ACHN (cell line): ENCODE data around the gene SLC22A14.

Experiments used
- DNase-seq: peaks from one replicate; pipeline ENCODE4 v3.0.0-alpha.2; 2015
- in situ Hi-C: cut with HindIII; loops from 2 replicates; pipeline ENCODE4 v1.10.0; 2017; ENCODE audit warnings: low sequenced_read_pairs, low pct_ligation_motif_present, low pct_unique_long_range_greater_than_20kb

Gene SLC22A14

GRCh38 chr3:38331257-38332022 lies 49.3 kb downstream of the SLC22A14 start:
- in situ Hi-C loops, result no loop called here
- no peak for DNase-seq

- in situ Hi-C loops, result no loop called here
- DNase-seq, result no peak
Observed at GRCh38 chr3:38332201-38332600, 50.1 kb downstream of the SLC22A14 start.

- no peak for DNase-seq
- in situ Hi-C loops, result no loop called here
Observed at GRCh38 chr3:38334142-38335055, 52.3 kb downstream of the SLC22A14 start.

GRCh38 chr3:38335263-38335662 lies 53.2 kb downstream of the SLC22A14 start:
- in situ Hi-C loops, result no loop called here
- no peak for DNase-seq

- in situ Hi-C loops, result no loop called here
- no peak for DNase-seq
Observed at GRCh38 chr3:38337703-38338102, 55.6 kb downstream of the SLC22A14 start.

- in situ Hi-C loops, result no loop called here
- no peak for DNase-seq
Observed at GRCh38 chr3:38343797-38344594, 61.9 kb downstream of the SLC22A14 start.

GRCh38 chr3:38345879-38346586 lies 63.9 kb downstream of the SLC22A14 start:
- DNase-seq, result no peak
- in situ Hi-C loops, result no loop called here

GRCh38 chr3:38346587-38347410 lies 64.7 kb downstream of the SLC22A14 start, which contains the start of gene XYLB:
TSS of gene XYLB (plus strand) at chr3:38346785. CDS start at chr3:38346869, 84 bp downstream.
- DNase-seq, result peak; percentile 80
- in situ Hi-C loops, result no loop called here

- DNase-seq, result no peak
- in situ Hi-C loops, result no loop called here
Observed at GRCh38 chr3:38347421-38348200, 65.5 kb downstream of the SLC22A14 start.

- in situ Hi-C loops, result no loop called here
Observed at GRCh38 chr3:38348903-38349302, 66.8 kb downstream of the SLC22A14 start.

GRCh38 chr3:38349684-38350359 lies 67.7 kb downstream of the SLC22A14 start:
- DNase-seq, result no peak
- in situ Hi-C loops, result no loop called here

More at GRCh38 chr3:38348903-38349302, 66.8 kb downstream of the SLC22A14 start:
- DNase-seq, result no peak

- no peak for DNase-seq
- in situ Hi-C loops, result no loop called here
Observed at GRCh38 chr3:38353151-38353550, 71.1 kb downstream of the SLC22A14 start.

GRCh38 chr3:38354588-38355330 lies 72.7 kb downstream of the SLC22A14 start:
- in situ Hi-C loops, result no loop called here

GRCh38 chr3:38359038-38359437 lies 76.9 kb downstream of the SLC22A14 start:
- in situ Hi-C loops, result no loop called here

More at GRCh38 chr3:38354588-38355330, 72.7 kb downstream of the SLC22A14 start:
- no peak for DNase-seq

GRCh38 chr3:38360345-38360744 lies 78.3 kb downstream of the SLC22A14 start:
- in situ Hi-C loops, result no loop called here
- DNase-seq, result no peak

More at GRCh38 chr3:38359038-38359437, 76.9 kb downstream of the SLC22A14 start:
- DNase-seq, result no peak
